ENCODE measurements around the gene LGALS1. TPM values are rescaled to one million over a fixed set of nuclear protein-coding genes. Genes with fewer than 3 reads are reported as not detected.

The LGALS1 gene
- total and polyA plus RNA-seq, 3 donors from 2014 or later = 466 to 960 (median 681) TPM

GRCh38 chr22:37631448-37632173 is 43.8 kb upstream of the LGALS1 start:
- Histone ChIP-seq H3K9me3 (no peaks in the 10 kb centered on the region), H3K27ac (no peak overlapping the region), H3K4me3 (no peak overlapping the region), H3K4me1 (peaks cover 34% of the 10 kb centered on the region), H3K27me3 (no peaks in the 10 kb centered on the region), H3K36me3 (ENCODE audit: low read depth, missing control alignments) (no peaks in the 10 kb centered on the region)
- intact Hi-C loops (cut with DNase I; ENCODE audit: low total_unique reads) = no loop called here
- DNase-seq = no peak
- 86 to 92% methylated on average over 7 to 17 of the region's 19 CpGs for WGBS, 2 donors
- TF ChIP-seq CTCF (IDR thresholded peaks at IDR 0.05) = no peak
- TF ChIP-seq POLR2A (IDR thresholded peaks at IDR 0.05) = no peak

- Histone ChIP-seq H3K4me3 (no peak overlapping the region), H3K9me3 (no peaks in the 10 kb centered on the region), H3K4me1 (peaks cover 31% of the 10 kb centered on the region), H3K27me3 (no peaks in the 10 kb centered on the region), H3K36me3 (ENCODE audit: low read depth, missing control alignments) (no peaks in the 10 kb centered on the region), H3K27ac (peak overlapping the region; percentile 16 to 82)
- intact Hi-C loops (cut with DNase I; ENCODE audit: low total_unique reads) = no loop called here
- 69 to 78% methylated on average over 5 to 14 of the region's 14 CpGs for WGBS, 2 donors
- TF ChIP-seq POLR2A (IDR thresholded peaks at IDR 0.05) (no peak), CTCF (IDR thresholded peaks at IDR 0.05) (no peak)
- DNase-seq = no peak
Measured at GRCh38 chr22:37632174-37633088, 43.0 kb upstream of the LGALS1 start.

GRCh38 chr22:37633089-37633624 is 42.3 kb upstream of the LGALS1 start:
- no peak overlapping the region for H3K4me3 ChIP-seq
- 34 to 47% methylated on average over 6 to 11 of the region's 11 CpGs for WGBS, 2 donors

More at GRCh38 chr22:37633089-37633624, 42.3 kb upstream of the LGALS1 start:
- H3K27me3 ChIP-seq = no peaks in the 10 kb centered on the region
- DNase-seq = no peak
- peaks cover 31% of the 10 kb centered on the region for H3K4me1 ChIP-seq
- no peaks in the 10 kb centered on the region for H3K9me3 ChIP-seq
- intact Hi-C loops (cut with DNase I; ENCODE audit: low total_unique reads) = no loop called here
- TF ChIP-seq POLR2A (IDR thresholded peaks at IDR 0.05) (no peak), CTCF (IDR thresholded peaks at IDR 0.05) (no peak)
- H3K36me3 ChIP-seq (ENCODE audit: low read depth, missing control alignments) = no peaks in the 10 kb centered on the region
- H3K27ac ChIP-seq = peak overlapping the region; percentile 16 to 82

All from testis (tissue), 3 donors.